ENCODE results near the gene MCRS1.
A peak's percentile ranks its signal among the peaks of the same experiment; 100 is the strongest.

Gene MCRS1

DNA sequence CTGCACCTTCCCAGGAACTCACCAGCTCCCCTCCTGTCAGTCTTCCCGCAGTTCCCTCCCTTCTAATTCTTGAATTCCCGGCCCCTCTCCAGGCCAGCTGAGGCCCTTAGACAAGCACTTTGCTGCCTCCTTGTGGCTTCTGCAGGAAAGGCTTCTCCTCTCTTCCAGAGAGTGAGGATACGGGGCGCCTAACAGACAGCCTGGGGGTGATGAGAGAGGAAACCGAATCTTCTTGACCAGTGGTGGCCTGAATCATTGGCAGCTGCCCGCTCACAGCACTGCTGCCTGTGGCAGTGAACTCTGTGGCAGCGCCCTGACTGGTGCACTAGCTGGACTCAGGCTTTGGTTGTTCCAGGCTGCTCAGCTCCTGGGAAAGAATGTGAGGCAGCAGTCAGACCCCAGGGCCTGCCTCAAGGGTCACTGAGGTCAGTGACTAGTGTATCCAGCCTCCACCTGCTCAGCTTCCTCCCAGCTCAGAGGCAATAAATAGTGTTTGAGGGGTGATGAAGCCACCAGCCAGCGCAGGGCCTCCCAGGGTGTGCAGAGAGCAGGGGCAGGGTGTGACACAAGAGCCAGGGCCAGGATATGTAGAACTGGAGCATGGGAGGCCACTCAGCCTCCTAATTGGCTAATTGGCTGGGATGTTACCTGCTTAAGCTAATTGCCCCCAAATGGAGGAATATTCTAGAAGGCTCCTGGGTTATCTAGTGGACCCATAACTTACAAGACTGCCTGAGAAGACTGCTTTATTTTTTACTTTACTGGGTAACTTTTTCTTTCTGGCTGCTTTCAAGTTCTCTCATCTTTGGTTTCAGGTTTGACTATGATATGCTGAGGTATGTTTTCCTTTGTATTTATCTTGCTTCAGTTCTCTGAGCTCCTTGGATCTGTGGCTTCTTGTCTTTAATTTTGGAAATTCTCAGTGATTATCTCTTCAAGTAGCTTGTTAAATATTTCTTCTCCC lies 12.9 kb upstream of the MCRS1 start:
- DNase-seq (ENCODE audit: insufficient read length) (peak; percentile 59), FAIRE-seq (peak; percentile 92)
- no peak for TF ChIP-seq POLR2AphosphoS5 (IDR thresholded peaks at IDR 0.05; ENCODE audit: low read depth, low read length)
- TF ChIP-seq POLR2A (IDR thresholded peaks at IDR 0.05; ENCODE audit: low read depth, low read length): no peak

DNA sequence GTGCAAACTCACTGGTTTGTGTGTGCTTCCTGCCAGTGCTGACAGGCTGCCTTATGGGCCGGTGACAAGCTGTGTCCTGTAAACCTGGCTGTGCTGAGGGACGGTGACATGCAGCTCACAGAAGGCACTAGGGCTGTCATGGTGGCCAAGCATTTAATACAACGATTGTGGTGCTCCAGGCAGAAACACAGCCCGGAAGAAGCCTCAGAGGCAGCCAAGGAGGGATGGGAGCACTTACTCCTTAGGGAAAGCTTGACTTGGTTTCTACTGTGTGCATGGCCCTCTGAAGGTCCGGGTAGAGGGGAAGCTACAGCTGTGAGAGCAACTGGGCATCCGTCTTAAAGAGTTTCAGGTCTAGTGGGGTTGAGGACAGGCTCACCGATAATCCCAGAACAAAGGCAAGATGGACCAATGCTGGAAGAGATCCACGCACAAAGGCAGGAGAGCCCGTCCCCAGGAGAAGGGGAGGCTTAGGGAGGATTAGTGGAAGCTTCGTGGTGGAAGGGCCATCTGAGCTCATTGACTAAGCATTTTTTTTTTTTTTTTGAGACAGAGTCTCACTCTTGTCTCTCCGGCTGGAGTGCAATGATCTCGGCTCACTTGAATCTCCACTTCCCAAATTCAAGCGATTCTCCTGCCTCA lies 10.7 kb upstream of the MCRS1 start:
- FAIRE-seq (no peak), DNase-seq (ENCODE audit: insufficient read length) (no peak)
- TF ChIP-seq POLR2A (IDR thresholded peaks at IDR 0.05; ENCODE audit: low read depth, low read length) (no peak), TAF1 (IDR thresholded peaks at IDR 0.05; ENCODE audit: borderline replicate concordance, low read depth, low read length) (no peak), POLR2AphosphoS5 (IDR thresholded peaks at IDR 0.05; ENCODE audit: low read depth, low read length) (no peak)

DNA sequence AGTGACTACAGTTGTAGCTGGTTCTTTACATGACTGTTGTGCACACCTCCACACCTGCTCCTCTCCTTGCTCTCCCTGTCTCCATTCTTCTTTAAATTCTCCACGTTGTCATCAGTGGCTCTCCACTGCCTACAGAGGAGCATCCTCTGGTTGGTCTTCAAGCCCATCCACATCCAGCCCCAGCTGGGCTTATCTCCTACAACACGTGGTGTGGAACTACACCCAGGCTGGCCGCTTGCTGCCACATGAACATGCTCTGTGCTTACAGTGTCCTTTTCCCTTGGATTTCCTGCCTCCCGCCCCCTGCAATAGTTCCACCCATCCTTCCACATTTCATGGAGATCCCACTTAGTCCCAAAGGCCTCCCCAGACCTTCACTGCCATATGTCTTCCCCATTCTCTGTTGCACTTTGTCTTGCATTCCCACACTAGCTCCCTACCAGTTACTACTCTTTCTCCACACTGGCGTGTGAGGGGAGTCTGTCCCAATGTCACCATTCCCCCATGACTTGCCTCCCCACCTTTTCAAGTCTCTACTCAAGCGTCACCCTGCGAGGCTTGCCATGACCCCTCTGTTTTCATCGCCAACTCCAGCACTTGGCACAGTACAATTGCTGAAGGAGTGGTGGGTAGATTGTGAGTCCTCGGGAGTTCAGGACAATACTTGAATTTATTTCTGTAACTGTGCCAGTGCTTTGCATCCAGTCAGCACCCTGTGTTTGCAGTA lies 9.8 kb upstream of the MCRS1 start:
- DNase-seq (ENCODE audit: insufficient read length) (no peak), FAIRE-seq (no peak)
- TF ChIP-seq POLR2AphosphoS5 (IDR thresholded peaks at IDR 0.05; ENCODE audit: low read depth, low read length) (no peak), TAF1 (IDR thresholded peaks at IDR 0.05; ENCODE audit: borderline replicate concordance, low read depth, low read length) (no peak), POLR2A (IDR thresholded peaks at IDR 0.05; ENCODE audit: low read depth, low read length) (no peak)

DNA sequence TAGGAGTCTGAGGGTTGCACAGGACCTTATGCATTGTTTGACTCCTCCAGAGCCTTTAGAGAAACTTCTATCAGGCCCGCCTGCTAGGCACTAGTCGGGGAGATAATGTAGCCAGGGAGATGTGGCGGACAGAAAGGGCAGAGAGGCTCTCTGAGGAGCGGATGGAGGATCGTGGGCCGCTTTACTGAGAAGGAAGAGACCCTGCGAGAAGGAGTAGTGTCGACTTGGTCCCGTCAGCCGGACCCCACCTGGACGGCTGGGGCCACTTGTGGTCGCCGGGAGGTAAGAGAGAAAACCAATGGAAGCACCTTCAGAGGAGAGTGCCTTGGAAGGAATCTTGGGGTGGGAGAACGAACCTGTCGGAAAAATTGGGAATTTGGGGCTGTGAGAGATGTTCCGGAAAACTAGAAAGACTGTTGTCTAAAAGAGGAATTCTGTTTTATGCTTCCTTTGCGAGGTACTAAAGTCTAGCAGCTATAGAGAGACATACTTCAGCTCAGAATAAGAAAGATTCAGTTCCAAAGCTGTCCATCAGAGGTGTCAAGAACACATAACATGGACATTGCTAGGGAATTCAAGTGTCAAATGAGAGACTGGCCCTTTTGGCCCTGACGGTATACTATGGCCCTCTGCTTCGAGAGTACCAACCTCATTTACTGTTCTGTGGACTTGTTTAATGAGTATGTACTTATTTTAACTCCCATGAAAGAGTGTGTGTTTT lies 660 bp upstream of the MCRS1 start:
- no peak for DNase-seq (ENCODE audit: insufficient read length)
- TF ChIP-seq POLR2A (IDR thresholded peaks at IDR 0.05; ENCODE audit: low read depth, low read length) (no peak), POLR2AphosphoS5 (IDR thresholded peaks at IDR 0.05; ENCODE audit: low read depth, low read length) (no peak), TAF1 (IDR thresholded peaks at IDR 0.05; ENCODE audit: borderline replicate concordance, low read depth, low read length) (no peak)
- FAIRE-seq: no peak

DNA sequence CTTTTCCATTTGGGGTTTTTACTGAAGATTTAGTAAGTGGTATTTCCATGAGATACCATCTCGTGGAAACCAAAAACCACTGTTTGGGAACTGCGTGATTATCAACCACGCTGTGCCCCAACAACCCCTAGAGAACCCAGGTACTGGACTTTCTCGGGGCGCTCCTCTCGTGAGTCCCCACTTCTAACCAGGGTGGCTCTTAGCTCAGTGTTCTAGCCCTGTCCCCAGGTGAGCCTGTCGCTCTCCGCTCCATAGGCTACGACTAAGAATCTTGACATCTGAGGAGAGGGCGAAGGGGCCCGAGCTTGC lies 686 bp downstream of the MCRS1 start:
- TF ChIP-seq TAF1 (IDR thresholded peaks at IDR 0.05; ENCODE audit: borderline replicate concordance, low read depth, low read length) (no peak), POLR2A (IDR thresholded peaks at IDR 0.05; ENCODE audit: low read depth, low read length) (no peak)
- DNase-seq (ENCODE audit: insufficient read length) (no peak), FAIRE-seq (no peak)

DNA sequence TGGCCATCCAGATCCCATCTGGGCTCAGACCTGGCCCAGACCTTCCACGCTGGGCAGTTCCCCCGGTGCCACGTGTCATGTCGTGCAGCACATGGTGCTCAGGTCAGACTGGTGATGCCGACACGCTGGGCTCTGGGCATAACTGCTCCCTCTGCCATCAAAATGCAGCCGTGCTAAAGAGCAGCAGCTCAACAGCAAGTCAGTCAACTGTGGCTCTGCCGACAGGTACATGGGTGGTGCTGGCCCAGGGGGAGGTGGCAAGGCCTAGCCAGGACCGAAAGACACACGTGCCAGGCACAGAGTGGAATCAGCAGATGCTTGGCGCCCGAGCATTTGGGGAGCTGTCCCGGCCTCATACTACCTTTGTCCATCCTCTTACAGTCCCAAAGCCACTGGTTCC lies 1.6 kb downstream of the MCRS1 start:
- FAIRE-seq: no peak

DNA sequence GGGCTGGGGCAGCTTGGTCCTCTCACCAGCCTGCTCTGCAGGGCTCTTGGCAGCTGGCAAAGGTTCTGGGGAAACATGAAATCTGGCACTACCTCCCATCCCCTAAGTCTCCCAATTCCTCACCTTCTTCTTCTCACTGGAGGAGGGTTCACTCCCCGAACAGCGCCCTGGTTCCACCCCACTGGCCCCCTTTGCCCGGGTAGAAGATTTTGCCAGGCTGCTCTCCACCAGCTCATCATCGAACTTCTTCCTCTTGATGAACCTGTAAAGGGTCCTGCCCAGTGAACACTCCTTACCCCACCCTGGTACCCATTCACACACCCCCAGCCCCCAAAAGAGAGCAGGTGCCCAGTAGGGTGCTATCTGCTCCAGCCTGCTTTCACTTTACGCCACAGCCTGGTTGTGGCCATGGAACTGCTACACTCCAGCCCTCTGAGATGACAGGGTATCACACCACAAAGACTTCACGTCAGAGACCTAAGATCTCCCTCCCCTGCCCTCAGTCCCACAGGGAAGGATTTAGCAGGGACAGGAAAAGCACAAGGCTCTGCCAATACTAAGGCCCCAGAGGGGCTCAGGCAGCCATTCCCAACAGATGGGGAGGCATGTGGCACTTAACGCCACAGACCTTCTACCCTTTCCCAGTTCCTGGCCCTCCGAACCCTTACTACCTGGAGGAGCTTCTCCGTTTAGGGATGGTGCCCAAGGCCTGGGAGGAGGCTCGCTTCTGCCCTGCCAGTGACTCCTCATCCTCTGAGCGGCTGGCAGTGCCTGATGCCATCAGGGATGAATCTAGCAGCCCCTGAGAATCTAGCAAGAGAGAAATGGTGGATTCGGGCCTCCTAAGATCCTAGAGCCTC lies 2.3 kb downstream of the MCRS1 start:
- DNase-seq (ENCODE audit: insufficient read length) (no peak), FAIRE-seq (no peak)
- TF ChIP-seq POLR2AphosphoS5 (IDR thresholded peaks at IDR 0.05; ENCODE audit: low read depth, low read length) (no peak), POLR2A (IDR thresholded peaks at IDR 0.05; ENCODE audit: low read depth, low read length) (no peak), TAF1 (IDR thresholded peaks at IDR 0.05; ENCODE audit: borderline replicate concordance, low read depth, low read length) (no peak)

More for the DNA sequence above, 1.6 kb downstream of the MCRS1 start:
- DNase-seq (ENCODE audit: insufficient read length): no peak
- TF ChIP-seq POLR2A (IDR thresholded peaks at IDR 0.05; ENCODE audit: low read depth, low read length): no peak; the same call in 1 of the 2 replicates

DNA sequence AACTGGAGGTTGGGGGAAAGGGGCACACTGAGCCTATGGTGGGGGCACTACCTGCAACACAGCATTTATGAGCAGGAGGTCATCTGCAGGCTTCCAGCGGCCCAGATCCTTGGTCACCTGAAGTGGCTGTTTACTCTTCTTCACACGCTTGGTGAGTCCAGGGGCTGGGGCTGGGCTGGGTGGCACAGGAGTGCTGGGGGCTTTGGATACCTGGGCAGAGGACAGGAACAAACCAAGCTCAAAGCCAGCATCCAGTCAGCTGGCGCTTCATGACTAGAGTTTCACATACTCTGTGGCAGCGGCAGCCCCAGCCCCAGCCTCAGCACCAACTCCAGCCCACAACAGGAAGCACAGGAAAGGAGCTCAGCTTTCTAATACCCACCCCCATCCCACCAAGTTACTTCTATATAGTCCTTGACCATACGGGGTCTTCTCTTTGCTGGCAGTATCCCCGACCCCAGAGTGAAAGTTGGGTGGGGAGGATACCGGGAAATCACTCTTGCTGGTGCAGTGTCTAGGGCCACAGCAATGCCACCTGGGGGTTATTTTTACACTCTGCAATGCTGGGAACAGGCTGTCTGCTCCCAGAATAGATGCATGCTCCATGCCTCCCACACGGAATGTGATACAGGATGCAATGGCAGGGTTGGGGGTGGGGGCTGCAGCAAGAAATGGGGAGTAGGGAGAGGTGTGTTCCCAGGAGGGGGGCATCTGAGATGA lies 3.1 kb downstream of the MCRS1 start:
- FAIRE-seq (no peak), DNase-seq (ENCODE audit: insufficient read length) (no peak)
- TF ChIP-seq POLR2A (IDR thresholded peaks at IDR 0.05; ENCODE audit: low read depth, low read length) (no peak), TAF1 (IDR thresholded peaks at IDR 0.05; ENCODE audit: borderline replicate concordance, low read depth, low read length) (no peak), POLR2AphosphoS5 (IDR thresholded peaks at IDR 0.05; ENCODE audit: low read depth, low read length) (no peak)

DNA sequence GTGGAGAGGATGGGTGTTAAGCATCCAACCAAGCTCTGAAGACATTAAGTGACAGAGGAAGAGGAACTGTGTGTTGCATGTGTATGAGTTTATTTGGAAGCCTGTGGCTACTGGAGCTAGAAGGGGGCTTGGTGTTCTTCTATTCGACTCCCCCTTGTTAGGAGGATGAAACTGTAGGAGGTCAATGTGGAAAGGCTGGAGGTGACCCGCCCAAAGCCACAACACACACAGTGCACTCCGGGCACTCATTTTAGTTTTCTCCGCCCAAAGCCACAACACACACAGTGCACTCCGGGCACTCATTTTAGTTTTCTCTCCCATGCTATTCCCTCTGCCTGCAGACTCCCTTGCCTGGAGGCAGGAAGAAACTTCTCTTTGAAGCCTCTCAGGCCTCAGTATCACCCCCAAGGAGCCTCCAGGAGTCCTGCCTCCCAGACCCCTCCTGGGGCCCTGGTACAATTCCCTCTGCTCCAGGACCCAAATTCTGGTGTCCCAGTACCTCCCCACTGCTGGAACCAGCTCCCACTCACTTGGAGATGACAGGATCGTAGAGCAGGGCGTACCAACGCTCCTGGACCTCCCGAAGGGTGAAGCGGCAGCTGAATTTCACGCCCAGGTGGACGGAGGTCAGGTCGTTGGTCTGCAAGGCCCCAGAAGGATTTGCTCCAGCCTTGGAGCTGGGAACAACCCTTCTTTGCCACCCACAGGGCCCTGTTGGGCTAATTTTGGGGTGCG lies 3.8 kb downstream of the MCRS1 start:
- DNase-seq (ENCODE audit: insufficient read length) (no peak), FAIRE-seq (no peak)

More for the DNA sequence above, 3.8 kb downstream of the MCRS1 start:
- TF ChIP-seq POLR2A (IDR thresholded peaks at IDR 0.05; ENCODE audit: low read depth, low read length) (no peak), POLR2AphosphoS5 (IDR thresholded peaks at IDR 0.05; ENCODE audit: low read depth, low read length) (no peak), TAF1 (IDR thresholded peaks at IDR 0.05; ENCODE audit: borderline replicate concordance, low read depth, low read length) (no peak)

Data from GM12892 (cell line).